HepG2 (cell line): Measurements from ENCODE around the gene TMEM45A. TPM values are rescaled to one million over a fixed set of nuclear protein-coding genes. Genes with fewer than 3 reads are reported as not detected.
"Not testable (repeated sequence)": the region's sequence is repeated elsewhere in the genome, so short reads cannot be mapped to it uniquely, and the experiment has no call there.

Experiments used
- ATAC-seq: fragments of 200-7000 bp; cut with Tn5 transposase; 3 replicates; pipeline ENCODE4 v1.9.1; 2020; ENCODE audit warnings: mild to moderate bottlenecking, moderate library complexity
- BruUV-seq: library from RNA; stranded (reverse); fragments of 400-500 nt; replicated peaks from 2 replicates; lab custom pipeline; 2021; lab: Mats Ljungman, UMichigan
- CTCF ChIA-PET: fragments of 300-600 bp; formaldehyde crosslinking; extraction: SDS; loops from one replicate; lab custom pipeline; 2021; ENCODE audit warnings: low total read pairs, inconsistent platforms, low intra/inter-chr PET ratio; lab: Yijun Ruan, JAX
- POLR2A ChIA-PET: fragments of 350-600 bp; sonication (Branson Sonifier 250); formaldehyde crosslinking; loops from one replicate; lab custom pipeline; 2020; ENCODE audit warnings: antibody characterized with exemption, inconsistent platforms; lab: Yijun Ruan, JAX
- DNase-seq: peaks from one replicate; pipeline ENCODE4 v3.0.0-alpha.2; 2015; ENCODE audit warnings: low spot score
- FAIRE-seq: peaks from 3 replicates; lab custom pipeline; 2011; peaks lifted over from hg19 to GRCh38; lab: Jason Lieb, UNC
- H2AFZ ChIP-seq: one replicate; pipeline ENCODE4 v1.6.1; 2011; ENCODE audit warnings: low read length, inconsistent platforms
- H3K27ac ChIP-seq: fragments of 300-600 bp; 3 replicates; pipeline ENCODE4 v1.8.0; 2011; ENCODE audit warnings: mixed run types, mild to moderate bottlenecking, mixed read lengths, low read length, inconsistent platforms; ENCODE audit not compliant: insufficient read depth; ENCODE audit errors: extremely low read length
- H3K27me3 ChIP-seq, 2 experiments: fragments of 200-600 bp in 1 of 2; 2 replicates in 1 of 2; 3 replicates in 1 of 2; pipeline versions ENCODE4 v1.6.0 to v1.8.0; 2011; ENCODE audit warnings: low read length in 2 of 2, mild to moderate bottlenecking in 2 of 2, moderate library complexity in 2 of 2, inconsistent platforms in 1 of 2; ENCODE audit not compliant: insufficient read depth in 2 of 2, control insufficient read depth in 1 of 2
- H3K36me3 ChIP-seq, 2 experiments: fragments of 200-600 bp in 1 of 2; replicated peaks in 1 of 2; 2 replicates in 1 of 2; 3 replicates in 1 of 2; pipeline versions ENCODE4 v1.5.1 to v1.8.0; 2011; ENCODE audit warnings: low read length in 2 of 2, inconsistent platforms in 1 of 2; ENCODE audit not compliant: insufficient read depth in 2 of 2, control insufficient read depth in 1 of 2
- H3K4me1 ChIP-seq: 2 replicates; pipeline ENCODE4 v1.5.1; 2012; ENCODE audit warnings: low read length, inconsistent platforms; ENCODE audit not compliant: insufficient read depth
- H3K4me2 ChIP-seq: 2 replicates; pipeline ENCODE4 v1.6.0; 2011; ENCODE audit warnings: low read depth, low read length, inconsistent platforms
- H3K4me3 ChIP-seq, 3 experiments: fragments of 200-600 bp in 1 of 3; sonication (generic), shearing (Covaris generic) in 1 of 3; replicated peaks in 1 of 3; 2 replicates each; pipeline ENCODE4 v1.5.1; 2011 to 2016; ENCODE audit warnings: low read length in 3 of 3, inconsistent platforms in 2 of 3, low read depth in 2 of 3, mild to moderate bottlenecking in 2 of 3, control low read depth in 1 of 3, mixed read lengths in 1 of 3; ENCODE audit not compliant: insufficient read depth in 1 of 3
- H3K79me2 ChIP-seq: one replicate; pipeline ENCODE4 v1.6.1; 2011; ENCODE audit warnings: low read length, inconsistent platforms; ENCODE audit not compliant: insufficient read depth
- H3K9ac ChIP-seq: 2 replicates; pipeline ENCODE4 v1.6.0; 2011; ENCODE audit warnings: mild to moderate bottlenecking, low read depth, low read length, inconsistent platforms; ENCODE audit not compliant: insufficient read depth
- H3K9me3 ChIP-seq: 2 replicates; pipeline ENCODE4 v1.5.1; 2012; ENCODE audit warnings: mild to moderate bottlenecking, low read length
- H4K20me1 ChIP-seq: 2 replicates; pipeline ENCODE4 v1.6.0; 2011; ENCODE audit warnings: inconsistent platforms, mild to moderate bottlenecking, low read length, moderate library complexity; ENCODE audit not compliant: insufficient read depth
- ATF2 ChIP-seq: sonication (generic); formaldehyde crosslinking; IDR thresholded peaks from 2 replicates; pipeline ENCODE4 v1.4.0; 2020; ENCODE audit warnings: missing genetic modification reagents
- ATF7-NPFF ChIP-seq: sonication (generic); formaldehyde crosslinking; IDR thresholded peaks from 2 replicates; pipeline ENCODE4 v1.8.1; 2023; ENCODE audit warnings: mild to moderate bottlenecking, low read depth, missing genetic modification reagents, moderate library complexity
- FIP1L1 ChIP-seq: fragments of 200-400 bp; formaldehyde crosslinking; IDR thresholded peaks from 2 replicates; pipeline ENCODE4 v1.6.1; 2018; ENCODE audit warnings: low read depth, mild to moderate bottlenecking, low read length, moderate library complexity, borderline replicate concordance; ENCODE audit not compliant: insufficient read depth
- JDP2 ChIP-seq: sonication (generic); formaldehyde crosslinking; IDR thresholded peaks from 2 replicates; pipeline ENCODE4 v1.8.1; 2022; ENCODE audit warnings: missing genetic modification reagents, borderline replicate concordance
- NRL ChIP-seq: sonication (generic); formaldehyde crosslinking; IDR thresholded peaks from 2 replicates; pipeline ENCODE4 v1.5.0; 2020; ENCODE audit warnings: missing genetic modification reagents, mild to moderate bottlenecking, moderate library complexity, borderline replicate concordance
- PHF20 ChIP-seq: sonication (generic); formaldehyde crosslinking; IDR thresholded peaks from 2 replicates; pipeline ENCODE4 v1.5.0; 2020; ENCODE audit warnings: mild to moderate bottlenecking, missing genetic modification reagents
- PITX1 ChIP-seq: sonication (generic); formaldehyde crosslinking; IDR thresholded peaks from 2 replicates; pipeline ENCODE4 v1.5.1; 2020; ENCODE audit warnings: mild to moderate bottlenecking, missing genetic modification reagents
- SRF ChIP-seq: IDR thresholded peaks from 2 replicates; pipeline ENCODE4 v1.6.1; 2011; ENCODE audit warnings: mild to moderate bottlenecking, low read depth, low read length, moderate library complexity
- ZBTB26 ChIP-seq: IDR thresholded peaks from 2 replicates; pipeline ENCODE4 v1.6.1; 2016; ENCODE audit warnings: missing compliant biosample characterization, missing genetic modification reagents, borderline replicate concordance
- ZNF720 ChIP-seq: sonication (generic); formaldehyde crosslinking; IDR thresholded peaks from 2 replicates; pipeline ENCODE4 v1.4.0; 2020; ENCODE audit warnings: missing genetic modification reagents
- ZNF746 ChIP-seq: sonication (generic); formaldehyde crosslinking; IDR thresholded peaks from 2 replicates; pipeline ENCODE4 v1.8.0; 2022; ENCODE audit warnings: mild to moderate bottlenecking, missing genetic modification reagents
- ZNF775 ChIP-seq: sonication (generic); formaldehyde crosslinking; IDR thresholded peaks from 2 replicates; pipeline ENCODE4 v1.4.0; 2020; ENCODE audit warnings: missing genetic modification reagents, mild to moderate bottlenecking, moderate library complexity, borderline replicate concordance
- ZNF883 ChIP-seq: sonication (generic); formaldehyde crosslinking; IDR thresholded peaks from 2 replicates; pipeline ENCODE4 v1.5.1; 2020; ENCODE audit warnings: mild to moderate bottlenecking, missing genetic modification reagents; ENCODE audit errors: not compliant biosample characterization
- whole genome bisulfite sequencing: methylation state at CpG from one replicate; pipeline ENCODE4 v1.1.6; 2017; ENCODE audit warnings: low lambda C conversion rate; 5-methylcytosine and 5-hydroxymethylcytosine counted together
- in situ Hi-C: cut with HindIII; loops from 2 replicates; pipeline ENCODE4 v1.10.0; 2017; ENCODE audit warnings: low pct_unique_long_range_greater_than_20kb; ENCODE audit not compliant: extremely low pct_ligation_motif_present
- intact Hi-C: fragments of 100-400 bp; cut with micrococcal nuclease; formaldehyde crosslinking; loops from one replicate; pipeline ENCODE4 v1.10.0; 2022; ENCODE audit not compliant: unreplicated experiment
- polyA plus RNA-seq, 8 experiments: library from polyadenylated mRNA; depleted of rRNA in 3 of 8; stranded (reverse) in 7 of 8; unstranded in 1 of 8; fragments of >200 nt; fragmentation: Illumina TruSeq in 4 of 8; extraction: Trizol in 4 of 8; gene quantifications; 2 replicates each; pipeline versions ENCODE4 v1.2.1 to v1.2.3, GENCODE V29; 2011 to 2016; ENCODE audit warnings: low read depth in 4 of 8, missing spikeins in 1 of 8, mixed read lengths in 1 of 8; ENCODE audit not compliant: insufficient read depth in 1 of 8
- total RNA-seq, 5 experiments: library from RNA; depleted of rRNA; stranded (reverse); fragments of >200 nt; fragmentation: Illumina TruSeq; extraction: Trizol; gene quantifications; 2 replicates each; pipeline ENCODE4 v1.2.3, GENCODE V29; 2016; ENCODE audit warnings: low read depth in 1 of 5

The TMEM45A gene
- total and polyA plus RNA-seq, 2 of the 13 experiments (the other 11 are each of a cell fraction or from before 2014, with no cell fraction given) = 14.8 to 38.5 TPM

GRCh38 chr3:100492059-100493006, at the start of gene TMEM45A (continued):
- TF ChIP-seq ZBTB26 (CRISPR knock-in tag) (peak; percentile 64; the same call in 1 of the 2 replicates), ZNF775 (CRISPR knock-in tag) (no peak), NRL (peak; percentile 88), ATF7-NPFF (CRISPR knock-in tag) (peak; percentile 73), ZNF720 (CRISPR knock-in tag) (no peak), JDP2 (no peak), ATF2 (CRISPR knock-in tag) (peak; percentile 20; the same call in 1 of the 2 replicates)

- Histone ChIP-seq H3K9me3 (peaks cover 15% of the 10 kb centered on the region; the same call in 1 of the 2 replicates), H3K4me3 (no peak overlapping the region), H3K79me2 (no peaks in the 10 kb centered on the region), H3K9ac (no peak overlapping the region), H4K20me1 (no peaks in the 10 kb centered on the region), H3K36me3 (no peaks in the 10 kb centered on the region), H2AFZ (no peak overlapping the region), H3K4me1 (no peaks in the 10 kb centered on the region), H3K27ac (no peak overlapping the region), H3K4me2 (no peak overlapping the region), H3K27me3 (no peaks in the 10 kb centered on the region)
- intact Hi-C loops = no loop called here
- ChIA-PET POLR2A (no interaction called here), CTCF (no interaction called here)
- ATAC-seq (no peak), FAIRE-seq (no peak), DNase-seq (no peak)
- no TSS peak for BruUV-seq
- in situ Hi-C loops = no loop called here
- no peak for TF ChIP-seq PITX1 (CRISPR knock-in tag)
- TF ChIP-seq PHF20 (CRISPR knock-in tag) = no peak
- no peak for TF ChIP-seq ZNF883 (CRISPR knock-in tag)
- no peak for TF ChIP-seq FIP1L1
- no peak for TF ChIP-seq ZNF746 (CRISPR knock-in tag)
- no peak for TF ChIP-seq SRF
Measured at GRCh38 chr3:100443690-100444089, 48.7 kb upstream of the TMEM45A start.

- FAIRE-seq, ATAC-seq, H3K4me2 ChIP-seq, H3K4me1 ChIP-seq, CTCF ChIA-PET, H2AFZ ChIP-seq, H3K27me3 ChIP-seq, intact Hi-C loops, DNase-seq, H3K9ac ChIP-seq, in situ Hi-C loops, H3K27ac ChIP-seq, H3K79me2 ChIP-seq, H3K4me3 ChIP-seq, H3K36me3 ChIP-seq, POLR2A ChIA-PET, BruUV-seq, H4K20me1 ChIP-seq: not testable (repeated sequence)
- 95% methylated on average over 3 of the region's 3 CpGs for WGBS
- H3K9me3 ChIP-seq = peaks cover 15% of the 10 kb centered on the region; the same call in 1 of the 2 replicates
Measured at GRCh38 chr3:100447067-100447466, 45.4 kb upstream of the TMEM45A start.
